CD8-positive, alpha-beta memory T cell (primary cell): ENCODE results near the gene TMEM255A. TPM values are rescaled to one million over a fixed set of nuclear protein-coding genes. Genes with fewer than 3 reads are reported as not detected.
A peak's percentile ranks its signal among the peaks of the same experiment; 100 is the strongest.
"Not testable (repeated sequence)": the region's sequence is repeated elsewhere in the genome, so short reads cannot be mapped to it uniquely, and the experiment has no call there.

Source experiments
- CTCF ChIA-PET: fragments of 350-600 bp; sonication (Branson Sonifier 250); formaldehyde crosslinking; loops from one replicate; lab custom pipeline; 2021; ENCODE audit warnings: antibody characterized with exemption; lab: Charles Lee
- POLR2A ChIA-PET: fragments of 350-600 bp; sonication (Branson Sonifier 250); formaldehyde crosslinking; loops from one replicate; lab custom pipeline; 2021; ENCODE audit warnings: antibody characterized with exemption; lab: Charles Lee
- DNase-seq, 5 donors: peaks; one replicate each; pipeline versions ENCODE4 v3.0.0 to v3.0.0-alpha.2; 2020 to 2022; ENCODE audit warnings: mixed read lengths in 1 of 5
- H3K27ac ChIP-seq: one replicate; pipeline ENCODE4 v1.7.0; 2013; ENCODE audit warnings: low read depth, mild to moderate bottlenecking, low read length, moderate library complexity
- H3K27me3 ChIP-seq: 2 replicates; pipeline ENCODE4 v1.7.0; 2013; ENCODE audit warnings: low read length, mild to moderate bottlenecking; ENCODE audit not compliant: insufficient read depth, poor library complexity, severe bottlenecking
- H3K36me3 ChIP-seq: 2 replicates; pipeline ENCODE4 v1.7.0; 2013; ENCODE audit warnings: mild to moderate bottlenecking, low read length, moderate library complexity; ENCODE audit not compliant: insufficient read depth
- H3K4me1 ChIP-seq: 2 replicates; pipeline ENCODE4 v1.7.0; 2013; ENCODE audit warnings: mild to moderate bottlenecking, low read length, moderate library complexity; ENCODE audit not compliant: insufficient read depth
- H3K4me3 ChIP-seq: 2 replicates; pipeline ENCODE4 v1.7.0; 2013; ENCODE audit warnings: mild to moderate bottlenecking, low read length
- H3K9me3 ChIP-seq: 2 replicates; pipeline ENCODE4 v1.7.0; 2013; ENCODE audit warnings: mild to moderate bottlenecking, low read length
- H3K27ac Mint-ChIP-seq, 8 donors: one replicate each; pipeline ENCODE4 v1.8.0; 2020 to 2021; ENCODE audit warnings: mixed read lengths in 8 of 8, mild to moderate bottlenecking in 6 of 8, inconsistent platforms in 3 of 8, moderate library complexity in 3 of 8
- H3K27me3 Mint-ChIP-seq, 2 donors: one replicate each; pipeline ENCODE4 v1.8.0; 2020 to 2021; ENCODE audit warnings: mixed read lengths in 2 of 2, mild to moderate bottlenecking in 1 of 2, moderate library complexity in 1 of 2
- H3K36me3 Mint-ChIP-seq, 3 donors: one replicate each; pipeline ENCODE4 v1.8.0; 2020 to 2021; ENCODE audit warnings: mixed read lengths in 3 of 3, inconsistent platforms in 1 of 3, mild to moderate bottlenecking in 1 of 3
- H3K4me1 Mint-ChIP-seq, 3 donors: one replicate each; pipeline ENCODE4 v1.8.0; 2020 to 2021; ENCODE audit warnings: mixed read lengths in 3 of 3, inconsistent platforms in 1 of 3, mild to moderate bottlenecking in 1 of 3
- H3K4me3 Mint-ChIP-seq, 7 donors: one replicate each; pipeline ENCODE4 v1.8.0; 2020 to 2021; ENCODE audit warnings: mixed read lengths in 7 of 7, mild to moderate bottlenecking in 6 of 7, moderate library complexity in 4 of 7, inconsistent platforms in 2 of 7
- H3K9me3 Mint-ChIP-seq, 5 donors: one replicate each; pipeline ENCODE4 v1.8.0; 2020 to 2022; ENCODE audit warnings: mixed read lengths in 5 of 5, mild to moderate bottlenecking in 3 of 5, moderate library complexity in 2 of 5, inconsistent platforms in 1 of 5
- polyA plus RNA-seq: library from polyadenylated mRNA; unstranded; fragments of 300-500 nt; fragmentation: Illumina TruSeq; gene quantifications from one replicate; pipeline ENCODE4 v1.2.3, GENCODE V29; 2021
- total RNA-seq, 2 experiments: library from RNA; stranded (reverse); gene quantifications; one replicate each; pipeline ENCODE4 v1.2.3, GENCODE V29; 2021

The TMEM255A gene
- under 1 TPM in 1 of 2 experiments, not detected in 1; 0.09 TPM for total RNA-seq
- polyA plus RNA-seq = 2.1 TPM

GRCh38 chrX:120310861-120311726 is at the start of gene TMEM255A:
Gene TMEM255A (minus strand): TSS chrX:120311461. CDS start chrX:120311309, 152 bp downstream.
- peaks cover 0 to 5% (median 3%) of the 10 kb centered on the region in 3 donors for H3K36me3 Mint-ChIP-seq
- no peak within 1 kb of the TSS for H3K27ac ChIP-seq
- peaks cover 0 to 3% (median 0%) of the 10 kb centered on the region in 5 donors for H3K9me3 Mint-ChIP-seq
- H3K4me1 ChIP-seq = peaks cover 5% of the 10 kb centered on the region
- H3K4me1 Mint-ChIP-seq = peaks cover 24 to 44% (median 29%) of the 10 kb centered on the region in 3 donors
- H3K36me3 ChIP-seq = no peaks in the 10 kb centered on the region
- no peaks in the 10 kb centered on the region for H3K9me3 ChIP-seq
- no peak for DNase-seq
- H3K27ac Mint-ChIP-seq = peak within 1 kb of the TSS in 2 of 8 donors; percentile 9 to 90
- peaks cover 13 to 24% of the 10 kb centered on the region in 2 donors for H3K27me3 Mint-ChIP-seq
- CTCF ChIA-PET = interaction anchor here (6.0 kb wide), 1 partner anchor 60 kb away, joined by 43 read pairs; the partner anchor contains the start of gene ZBTB33
- H3K4me3 ChIP-seq = peak within 1 kb of the TSS; percentile 63
- POLR2A ChIA-PET = interaction anchor here (0.9 kb wide), 1 partner anchor 60 kb away, joined by 3 read pairs; the partner anchor contains the start of gene ZBTB33
- no peaks in the 10 kb centered on the region for H3K27me3 ChIP-seq
- peak within 1 kb of the TSS; percentile 80 to 91 (median 87) for H3K4me3 Mint-ChIP-seq

- peaks cover 8 to 15% of the 10 kb centered on the region in 2 donors for H3K27me3 Mint-ChIP-seq
- H3K27ac ChIP-seq = no peak overlapping the region
- no peak overlapping the region for H3K4me3 ChIP-seq
- no peaks in the 10 kb centered on the region for H3K9me3 ChIP-seq
- no peaks in the 10 kb centered on the region for H3K36me3 ChIP-seq
- H3K27me3 ChIP-seq = no peaks in the 10 kb centered on the region
- no peak overlapping the region for H3K27ac Mint-ChIP-seq
- peaks cover 0 to 3% (median 0%) of the 10 kb centered on the region in 3 donors for H3K36me3 Mint-ChIP-seq
- H3K4me1 ChIP-seq = no peaks in the 10 kb centered on the region
- no peak overlapping the region for H3K4me3 Mint-ChIP-seq
- ChIA-PET POLR2A (no interaction called here), CTCF (no interaction called here)
- no peak for DNase-seq
- no peaks in the 10 kb centered on the region for H3K9me3 Mint-ChIP-seq
- no peaks in the 10 kb centered on the region for H3K4me1 Mint-ChIP-seq
Observed at GRCh38 chrX:120358737-120359456, 47.6 kb upstream of the TMEM255A start.

DNA sequence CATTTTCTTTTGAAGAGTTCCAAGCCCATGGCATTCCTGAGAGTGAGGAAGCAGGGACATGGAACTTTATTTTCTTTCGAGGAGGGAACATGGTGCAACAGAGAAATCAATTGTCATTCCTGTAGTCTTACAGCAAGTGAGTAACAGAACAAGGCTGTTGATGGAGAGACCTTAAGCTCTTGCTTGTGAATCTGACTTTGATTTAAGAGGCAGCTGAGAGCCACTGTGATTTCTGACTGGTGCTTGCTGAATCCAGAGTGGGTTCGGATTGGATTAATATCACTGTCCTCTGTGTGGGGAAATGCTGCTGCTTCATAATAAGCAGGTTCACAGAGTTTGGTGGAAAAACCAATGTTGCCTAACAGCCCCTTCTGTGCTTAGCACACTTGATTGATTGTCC is 45.9 kb upstream of the TMEM255A start:
- no peak overlapping the region for H3K4me3 Mint-ChIP-seq
- POLR2A ChIA-PET = no interaction called here
- no peak for DNase-seq
- peaks cover 0 to 3% (median 0%) of the 10 kb centered on the region in 3 donors for H3K36me3 Mint-ChIP-seq
- H3K27me3 ChIP-seq = no peaks in the 10 kb centered on the region
- H3K27me3 Mint-ChIP-seq = peaks cover 8 to 12% of the 10 kb centered on the region in 2 donors
- CTCF ChIA-PET = no interaction called here
- H3K27ac ChIP-seq = no peak overlapping the region
- no peaks in the 10 kb centered on the region for H3K4me1 Mint-ChIP-seq
- H3K27ac Mint-ChIP-seq = no peak overlapping the region
- no peaks in the 10 kb centered on the region for H3K36me3 ChIP-seq
- H3K4me3 ChIP-seq = no peak overlapping the region
- no peaks in the 10 kb centered on the region for H3K9me3 ChIP-seq
- H3K9me3 Mint-ChIP-seq = no peaks in the 10 kb centered on the region
- H3K4me1 ChIP-seq = no peaks in the 10 kb centered on the region

GRCh38 chrX:120356084-120356483 is 44.8 kb upstream of the TMEM255A start:
- no peak overlapping the region for H3K4me3 ChIP-seq
- no peaks in the 10 kb centered on the region for H3K27me3 ChIP-seq
- ChIA-PET CTCF (no interaction called here), POLR2A (no interaction called here)
- no peaks in the 10 kb centered on the region for H3K36me3 ChIP-seq
- Mint-ChIP-seq H3K27ac (no peak overlapping the region), H3K27me3 (peaks cover 5 to 8% of the 10 kb centered on the region in 2 donors), H3K9me3 (no peaks in the 10 kb centered on the region), H3K4me1 (no peaks in the 10 kb centered on the region), H3K4me3 (no peak overlapping the region), H3K36me3 (peaks cover 0 to under 1% (median 0%) of the 10 kb centered on the region in 3 donors)
- H3K4me1 ChIP-seq = no peaks in the 10 kb centered on the region
- no peak overlapping the region for H3K27ac ChIP-seq
- no peak for DNase-seq
- H3K9me3 ChIP-seq = no peaks in the 10 kb centered on the region

- Histone ChIP-seq H3K4me3 (no peak overlapping the region), H3K4me1 (no peaks in the 10 kb centered on the region), H3K27me3 (no peaks in the 10 kb centered on the region), H3K9me3 (no peaks in the 10 kb centered on the region), H3K36me3 (no peaks in the 10 kb centered on the region), H3K27ac (no peak overlapping the region)
- Mint-ChIP-seq H3K4me1 (no peaks in the 10 kb centered on the region), H3K27ac (no peak overlapping the region), H3K4me3 (no peak overlapping the region), H3K27me3 (peaks cover 0 to 6% of the 10 kb centered on the region in 2 donors), H3K9me3 (peaks cover 0 to 7% (median 2%) of the 10 kb centered on the region in 5 donors), H3K36me3 (peaks cover 0 to 2% (median 0%) of the 10 kb centered on the region in 3 donors)
- POLR2A ChIA-PET = no interaction called here
- no peak for DNase-seq
- CTCF ChIA-PET = no interaction called here
Observed at GRCh38 chrX:120350450-120351138, 39.3 kb upstream of the TMEM255A start.

DNA sequence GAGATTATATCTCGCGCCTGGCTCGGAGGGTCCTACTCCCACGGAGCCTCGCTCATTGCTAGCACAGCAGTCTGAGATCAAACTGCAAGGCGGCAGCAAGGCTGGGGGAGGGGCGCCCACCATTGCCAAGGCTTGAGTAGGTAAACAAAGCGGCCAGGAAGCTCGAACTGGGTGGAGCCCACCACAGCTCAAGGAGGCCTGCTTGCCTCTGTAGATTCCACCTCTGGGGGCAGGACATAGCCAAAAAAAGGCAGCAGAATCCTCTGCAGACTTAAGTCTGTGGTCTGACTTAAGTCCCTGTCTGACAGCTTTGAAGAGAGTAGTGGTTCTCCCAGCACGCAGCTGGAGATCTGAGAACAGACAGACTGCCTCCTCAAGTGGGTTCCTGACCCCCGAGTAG is 33.3 kb upstream of the TMEM255A start:
- peak overlapping the region in 3 of 7 donors; percentile 16 to 57 (median 22) for H3K4me3 Mint-ChIP-seq

GRCh38 chrX:120336899-120337298 is 25.6 kb upstream of the TMEM255A start:
- Mint-ChIP-seq H3K4me1 (peaks cover 0 to 3% (median 0%) of the 10 kb centered on the region in 3 donors), H3K9me3 (peaks cover 7 to 46% (median 30%) of the 10 kb centered on the region in 5 donors), H3K27ac (no peak overlapping the region), H3K36me3 (peaks cover 0 to 16% (median 3%) of the 10 kb centered on the region in 3 donors), H3K4me3 (no peak overlapping the region), H3K27me3 (peaks cover 0 to 13% of the 10 kb centered on the region in 2 donors)
- H3K4me3 ChIP-seq = no peak overlapping the region
- H3K9me3 ChIP-seq = peaks cover 7% of the 10 kb centered on the region
- H3K4me1 ChIP-seq = no peaks in the 10 kb centered on the region
- no peaks in the 10 kb centered on the region for H3K27me3 ChIP-seq
- DNase-seq = no peak
- CTCF ChIA-PET = no interaction called here
- H3K36me3 ChIP-seq = no peaks in the 10 kb centered on the region
- POLR2A ChIA-PET = no interaction called here
- H3K27ac ChIP-seq = no peak overlapping the region

More for the DNA sequence above, 33.3 kb upstream of the TMEM255A start:
- peaks cover 12 to 25% (median 14%) of the 10 kb centered on the region in 3 donors for H3K4me1 Mint-ChIP-seq
- DNase-seq = peak in 3 of 5 donors; percentile 33 to 69 (median 44)
- H3K9me3 ChIP-seq, H3K27ac ChIP-seq, H3K36me3 ChIP-seq, H3K4me1 ChIP-seq, POLR2A ChIA-PET, H3K36me3 Mint-ChIP-seq, H3K27me3 ChIP-seq, CTCF ChIA-PET, H3K4me3 ChIP-seq: not testable (repeated sequence)
- peaks cover 0 to 12% of the 10 kb centered on the region in 2 donors for H3K27me3 Mint-ChIP-seq
- H3K9me3 Mint-ChIP-seq = peaks cover 0 to 13% (median 6%) of the 10 kb centered on the region in 5 donors
- peak overlapping the region in 2 of 8 donors; percentile 75 to 77 for H3K27ac Mint-ChIP-seq
